CD4-positive, alpha-beta T cell treated with Interleukin-6 at 100 ng/mL for 8 hours (primary cell): ENCODE data around the gene ENOX2.
"Not testable (repeated sequence)": the region's sequence is repeated elsewhere in the genome, so short reads cannot be mapped to it uniquely, and the experiment has no call there.

Experiments
- DNase-seq: peaks from one replicate; pipeline ENCODE4 v3.0.0-alpha.2; 2020; ENCODE audit warnings: mixed read lengths, low spot score

ENOX2 gene

GRCh38 chrX:130825525-130825924, 77.5 kb downstream of the ENOX2 start:
- DNase-seq: no peak

GRCh38 chrX:130819367-130819766, 83.6 kb downstream of the ENOX2 start:
- not testable (repeated sequence) for DNase-seq

- DNase-seq: not testable (repeated sequence)
Observed at GRCh38 chrX:130813932-130814331, 89.1 kb downstream of the ENOX2 start.

- no peak for DNase-seq
Observed at GRCh38 chrX:130810561-130810960, 92.4 kb downstream of the ENOX2 start.

- no peak for DNase-seq
Observed at GRCh38 chrX:130805903-130806302, 97.1 kb downstream of the ENOX2 start.

GRCh38 chrX:130803537-130803936, 99.5 kb downstream of the ENOX2 start:
- DNase-seq: no peak

GRCh38 chrX:130801901-130802300, 101.1 kb downstream of the ENOX2 start:
- no peak for DNase-seq

GRCh38 chrX:130799393-130799792, 103.6 kb downstream of the ENOX2 start:
- no peak for DNase-seq

GRCh38 chrX:130793975-130794374, 109.0 kb downstream of the ENOX2 start:
- DNase-seq: no peak

- not testable (repeated sequence) for DNase-seq
Observed at GRCh38 chrX:130791870-130792269, 111.1 kb downstream of the ENOX2 start.

GRCh38 chrX:130789793-130790192, 113.2 kb downstream of the ENOX2 start:
- no peak for DNase-seq

- DNase-seq: no peak
Observed at GRCh38 chrX:130788786-130789581, 114.0 kb downstream of the ENOX2 start.

GRCh38 chrX:130786030-130786429, 117.0 kb downstream of the ENOX2 start:
- no peak for DNase-seq

- no peak for DNase-seq
Observed at GRCh38 chrX:130778773-130779172, 124.2 kb downstream of the ENOX2 start.

GRCh38 chrX:130775849-130776248, 127.2 kb downstream of the ENOX2 start:
- no peak for DNase-seq

- DNase-seq: no peak
Observed at GRCh38 chrX:130772776-130773143, 130.2 kb downstream of the ENOX2 start.

GRCh38 chrX:130772105-130772775, 130.8 kb downstream of the ENOX2 start:
- no peak for DNase-seq

- no peak for DNase-seq
Observed at GRCh38 chrX:130771648-130772047, 131.4 kb downstream of the ENOX2 start.

- no peak for DNase-seq
Observed at GRCh38 chrX:130771230-130771629, 131.8 kb downstream of the ENOX2 start.

GRCh38 chrX:130770615-130771014, 132.4 kb downstream of the ENOX2 start:
- DNase-seq: no peak

- DNase-seq: no peak
Observed at GRCh38 chrX:130769835-130770234, 133.2 kb downstream of the ENOX2 start.

- no peak for DNase-seq
Observed at GRCh38 chrX:130758072-130758471, 144.9 kb downstream of the ENOX2 start.

- no peak for DNase-seq
Observed at GRCh38 chrX:130756233-130756632, 146.8 kb downstream of the ENOX2 start.

GRCh38 chrX:130754353-130754752, 148.7 kb downstream of the ENOX2 start:
- DNase-seq: no peak
